ENCODE results near the gene AP2A2.

DNA sequence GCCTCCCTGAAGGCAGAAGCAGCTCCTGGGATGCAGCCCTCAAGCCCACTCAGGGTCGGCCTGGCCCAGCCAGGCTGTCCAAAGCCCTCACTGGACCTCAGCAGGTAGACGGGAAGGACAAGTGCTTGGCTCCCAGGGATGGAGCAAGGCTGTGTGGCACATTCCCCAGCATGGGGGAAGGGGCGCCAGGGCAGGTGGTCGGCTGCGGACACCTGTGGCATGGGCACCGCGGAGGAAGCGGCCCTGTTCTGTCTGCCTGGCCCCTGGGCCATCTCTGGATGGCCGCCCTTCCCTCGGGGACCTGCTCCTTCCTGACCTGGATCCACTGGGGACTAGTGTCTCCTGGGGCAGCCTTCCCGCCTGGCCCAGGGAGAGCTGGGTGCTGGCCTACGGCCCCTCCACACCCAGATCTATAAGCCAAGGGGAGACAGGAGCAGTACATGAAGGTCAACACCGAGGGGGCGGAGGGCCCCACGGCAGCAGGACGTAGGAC is 41.0 kb upstream of the AP2A2 start:
- TF ChIP-seq, protein P1, sequence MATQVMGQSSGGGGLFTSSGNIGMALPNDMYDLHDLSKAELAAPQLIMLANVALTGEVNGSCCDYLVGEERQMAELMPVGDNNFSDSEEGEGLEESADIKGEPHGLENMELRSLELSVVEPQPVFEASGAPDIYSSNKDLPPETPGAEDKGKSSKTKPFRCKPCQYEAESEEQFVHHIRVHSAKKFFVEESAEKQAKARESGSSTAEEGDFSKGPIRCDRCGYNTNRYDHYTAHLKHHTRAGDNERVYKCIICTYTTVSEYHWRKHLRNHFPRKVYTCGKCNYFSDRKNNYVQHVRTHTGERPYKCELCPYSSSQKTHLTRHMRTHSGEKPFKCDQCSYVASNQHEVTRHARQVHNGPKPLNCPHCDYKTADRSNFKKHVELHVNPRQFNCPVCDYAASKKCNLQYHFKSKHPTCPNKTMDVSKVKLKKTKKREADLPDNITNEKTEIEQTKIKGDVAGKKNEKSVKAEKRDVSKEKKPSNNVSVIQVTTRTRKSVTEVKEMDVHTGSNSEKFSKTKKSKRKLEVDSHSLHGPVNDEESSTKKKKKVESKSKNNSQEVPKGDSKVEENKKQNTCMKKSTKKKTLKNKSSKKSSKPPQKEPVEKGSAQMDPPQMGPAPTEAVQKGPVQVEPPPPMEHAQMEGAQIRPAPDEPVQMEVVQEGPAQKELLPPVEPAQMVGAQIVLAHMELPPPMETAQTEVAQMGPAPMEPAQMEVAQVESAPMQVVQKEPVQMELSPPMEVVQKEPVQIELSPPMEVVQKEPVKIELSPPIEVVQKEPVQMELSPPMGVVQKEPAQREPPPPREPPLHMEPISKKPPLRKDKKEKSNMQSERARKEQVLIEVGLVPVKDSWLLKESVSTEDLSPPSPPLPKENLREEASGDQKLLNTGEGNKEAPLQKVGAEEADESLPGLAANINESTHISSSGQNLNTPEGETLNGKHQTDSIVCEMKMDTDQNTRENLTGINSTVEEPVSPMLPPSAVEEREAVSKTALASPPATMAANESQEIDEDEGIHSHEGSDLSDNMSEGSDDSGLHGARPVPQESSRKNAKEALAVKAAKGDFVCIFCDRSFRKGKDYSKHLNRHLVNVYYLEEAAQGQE (IDR thresholded peaks at IDR 0.05; ENCODE audit: low read depth), result no peak
- TF ChIP-seq FOSL1 (IDR thresholded peaks at IDR 0.05; ENCODE audit: low read depth), result no peak
